SU-DHL-6 (cell line): ENCODE data around the gene MAN1A2.

Experiments
- H2AFZ ChIP-seq: fragments of 200-600 bp; sonication (generic); 2 replicates; pipeline ENCODE4 v1.6.1; 2014; ENCODE audit warnings: low read depth, mild to moderate bottlenecking, moderate library complexity, mixed read lengths, antibody characterized with exemption, low read length; ENCODE audit not compliant: severe bottlenecking
- H3F3A ChIP-seq: fragments of 200-600 bp; shearing (Covaris generic); 2 replicates; pipeline ENCODE4 v1.6.0; 2016; ENCODE audit warnings: antibody characterized with exemption, mild to moderate bottlenecking; ENCODE audit not compliant: insufficient read depth
- H3K27ac ChIP-seq: fragments of 200-600 bp; sonication (generic); 2 replicates; pipeline ENCODE4 v1.5.1; 2016; ENCODE audit warnings: low read depth, mild to moderate bottlenecking, low read length, moderate library complexity, mixed read lengths
- H3K27me3 ChIP-seq: fragments of 200-600 bp; sonication (generic), shearing (Covaris generic); 2 replicates; pipeline ENCODE4 v1.6.0; 2014; ENCODE audit warnings: mild to moderate bottlenecking, low read length
- H3K36me3 ChIP-seq: fragments of 200-600 bp; sonication (generic); 2 replicates; pipeline ENCODE4 v1.6.1; 2014; ENCODE audit warnings: mild to moderate bottlenecking, low read length, mixed read lengths
- H3K4me2 ChIP-seq: fragments of 300-600, 200-600 bp; shearing (Covaris generic), sonication (generic); 2 replicates; pipeline ENCODE4 v1.6.0; 2014; ENCODE audit warnings: low read length, low read depth, mild to moderate bottlenecking; ENCODE audit not compliant: poor library complexity, severe bottlenecking
- H3K4me3 ChIP-seq: fragments of 200-600 bp; sonication (generic); 2 replicates; pipeline ENCODE4 v1.5.1; 2014; ENCODE audit warnings: antibody characterized with exemption, low read length, mild to moderate bottlenecking, mixed read lengths; ENCODE audit not compliant: insufficient read depth, poor library complexity, severe bottlenecking
- H3K79me2 ChIP-seq: fragments of 200-600 bp; sonication (generic); 2 replicates; pipeline ENCODE4 v1.6.1; 2014; ENCODE audit warnings: mild to moderate bottlenecking, low read length, moderate library complexity; ENCODE audit not compliant: insufficient read depth
- H3K9ac ChIP-seq: fragments of 200-600 bp; sonication (generic); 2 replicates; pipeline ENCODE4 v1.7.0; 2014; ENCODE audit warnings: mild to moderate bottlenecking, low read length
- H3K9me2 ChIP-seq: fragments of 200-600 bp; sonication (generic); replicated peaks from 2 replicates; pipeline ENCODE4 v1.6.1; 2014; ENCODE audit warnings: low read length; ENCODE audit not compliant: insufficient read depth
- H3K9me3 ChIP-seq: fragments of 200-600 bp; sonication (generic); 2 replicates; pipeline ENCODE4 v1.6.1; 2014; ENCODE audit warnings: low read length, mixed read lengths; ENCODE audit not compliant: insufficient read depth
- H4K20me1 ChIP-seq: fragments of 200-600 bp; sonication (generic); 2 replicates; pipeline ENCODE4 v1.6.1; 2014; ENCODE audit warnings: low read depth, mild to moderate bottlenecking, antibody characterized with exemption, low read length, moderate library complexity, mixed read lengths
- CTCF ChIP-seq: fragments of 200-600 bp; sonication (generic); IDR thresholded peaks from one replicate; pipeline ENCODE4 v1.5.1; 2017; ENCODE audit warnings: antibody characterized with exemption, mild to moderate bottlenecking, low read length, moderate library complexity; ENCODE audit not compliant: insufficient read depth, poor library complexity, severe bottlenecking
- EZH2phosphoT487 ChIP-seq: fragments of 200-600 bp; sonication (generic), shearing (Covaris generic); conservative IDR thresholded peaks from 2 replicates; pipeline ENCODE4 v1.6.1; 2018; ENCODE audit warnings: mild to moderate bottlenecking, antibody characterized with exemption, low read length, moderate library complexity, mixed read lengths

The MAN1A2 gene

GRCh38 chr1:117403597-117403996 is 36.3 kb downstream of the MAN1A2 start:
- TF ChIP-seq EZH2phosphoT487: no peak
- TF ChIP-seq CTCF: no peak
- Histone ChIP-seq H3K27ac (no peak overlapping the region), H3K36me3 (peaks cover 41% of the 10 kb centered on the region), H3K9me3 (no peaks in the 10 kb centered on the region), H3K9ac (no peak overlapping the region), H3K79me2 (peaks cover 45% of the 10 kb centered on the region), H3F3A (peaks cover 4% of the 10 kb centered on the region; the same call in 1 of the 2 replicates), H3K27me3 (no peaks in the 10 kb centered on the region), H4K20me1 (no peaks in the 10 kb centered on the region), H2AFZ (no peak overlapping the region), H3K4me3 (no peak overlapping the region), H3K9me2 (no peaks in the 10 kb centered on the region), H3K4me2 (no peak overlapping the region)

GRCh38 chr1:117405042-117405441 is 37.8 kb downstream of the MAN1A2 start:
- H3K27me3 ChIP-seq: no peaks in the 10 kb centered on the region
- no peak for TF ChIP-seq CTCF
- no peak for TF ChIP-seq EZH2phosphoT487
- H3K36me3 ChIP-seq: peaks cover 45% of the 10 kb centered on the region
- no peaks in the 10 kb centered on the region for H4K20me1 ChIP-seq
- no peak overlapping the region for H3K9ac ChIP-seq
- H3K4me3 ChIP-seq: no peak overlapping the region
- H3K4me2 ChIP-seq: no peak overlapping the region
- H3K9me2 ChIP-seq: no peaks in the 10 kb centered on the region
- H3K27ac ChIP-seq: no peak overlapping the region
- H3K79me2 ChIP-seq: peaks cover 31% of the 10 kb centered on the region
- no peak overlapping the region for H2AFZ ChIP-seq
- H3K9me3 ChIP-seq: no peaks in the 10 kb centered on the region
- peaks cover 4% of the 10 kb centered on the region; the same call in 1 of the 2 replicates for H3F3A ChIP-seq

- H3K36me3 ChIP-seq: peaks cover 19% of the 10 kb centered on the region; the same call in 1 of the 2 replicates
- H3K9ac ChIP-seq: no peak overlapping the region
- no peak for TF ChIP-seq EZH2phosphoT487
- no peak for TF ChIP-seq CTCF
- no peak overlapping the region for H3K4me3 ChIP-seq
- no peaks in the 10 kb centered on the region for H3K27me3 ChIP-seq
- no peak overlapping the region for H3K4me2 ChIP-seq
- H4K20me1 ChIP-seq: no peaks in the 10 kb centered on the region
- H3K9me2 ChIP-seq: no peaks in the 10 kb centered on the region
- H3K79me2 ChIP-seq: no peaks in the 10 kb centered on the region; the same call in 1 of the 2 replicates
- no peak overlapping the region for H2AFZ ChIP-seq
- no peak overlapping the region for H3K27ac ChIP-seq
- no peaks in the 10 kb centered on the region for H3F3A ChIP-seq
- H3K9me3 ChIP-seq: no peaks in the 10 kb centered on the region
These were observed 45.2 kb downstream of the MAN1A2 start for GRCh38 chr1:117412472-117412871.
